ENCODE results near the gene ABI1.

Gene ABI1

DNA sequence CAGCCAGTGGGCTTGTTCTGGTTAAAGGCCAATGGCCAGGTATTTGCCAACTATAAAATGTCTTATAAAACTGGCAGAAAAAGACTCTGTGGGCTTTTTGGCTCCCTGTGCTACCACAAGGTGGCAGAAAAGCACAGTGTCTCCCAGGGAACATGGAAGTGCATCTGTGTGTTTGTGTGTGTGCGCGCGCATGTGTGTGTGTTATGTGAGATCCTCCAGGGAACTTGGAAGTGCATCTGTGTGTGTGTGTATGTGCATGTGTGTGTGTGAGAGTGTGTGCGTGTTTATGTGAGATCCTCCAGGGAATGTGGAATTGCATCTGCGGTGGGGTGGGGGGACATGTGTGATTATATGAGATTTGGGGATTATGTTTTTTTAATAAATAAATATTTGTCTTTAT is 30.2 kb upstream of the ABI1 start:
- Histone ChIP-seq H3K27ac (ENCODE audit: low read length) (no peak overlapping the region), H3K4me1 (ENCODE audit: insufficient read depth, low read length) (no peaks in the 10 kb centered on the region), H3K4me3 (ENCODE audit: low read depth in 1 of 2, low read length in 2 of 2) (no peak overlapping the region), H2AFZ (ENCODE audit: low read depth, low read length) (no peak overlapping the region), H3K36me3 (ENCODE audit: insufficient read depth, low read length) (no peaks in the 10 kb centered on the region), H3K9ac (ENCODE audit: low read depth, low read length) (no peak overlapping the region), H3K27me3 (ENCODE audit: insufficient read depth, low read length, poor library complexity) (no peaks in the 10 kb centered on the region), H3K4me2 (ENCODE audit: insufficient read depth, low read length) (no peak overlapping the region), H4K20me1 (ENCODE audit: insufficient read depth, low read length) (no peaks in the 10 kb centered on the region), H3K79me2 (ENCODE audit: insufficient read depth, low read length) (no peaks in the 10 kb centered on the region), H3K9me3 (ENCODE audit: insufficient read depth, low read length, severe bottlenecking) (no peaks in the 10 kb centered on the region)
- peak; percentile 70 for TF ChIP-seq CTCF (IDR thresholded peaks at IDR 0.05; ENCODE audit: borderline replicate concordance, extremely low read depth, low read length, poor library complexity, severe bottlenecking)
- TF ChIP-seq EZH2 (IDR thresholded peaks at IDR 0.05; ENCODE audit: borderline replicate concordance, low read depth, low read length, severe bottlenecking): no peak
- DNase-seq: peak; percentile 50
- peak; percentile 66; the same call in 1 of the 3 replicates for ATAC-seq (ENCODE audit: insufficient read depth, low read depth)

DNA sequence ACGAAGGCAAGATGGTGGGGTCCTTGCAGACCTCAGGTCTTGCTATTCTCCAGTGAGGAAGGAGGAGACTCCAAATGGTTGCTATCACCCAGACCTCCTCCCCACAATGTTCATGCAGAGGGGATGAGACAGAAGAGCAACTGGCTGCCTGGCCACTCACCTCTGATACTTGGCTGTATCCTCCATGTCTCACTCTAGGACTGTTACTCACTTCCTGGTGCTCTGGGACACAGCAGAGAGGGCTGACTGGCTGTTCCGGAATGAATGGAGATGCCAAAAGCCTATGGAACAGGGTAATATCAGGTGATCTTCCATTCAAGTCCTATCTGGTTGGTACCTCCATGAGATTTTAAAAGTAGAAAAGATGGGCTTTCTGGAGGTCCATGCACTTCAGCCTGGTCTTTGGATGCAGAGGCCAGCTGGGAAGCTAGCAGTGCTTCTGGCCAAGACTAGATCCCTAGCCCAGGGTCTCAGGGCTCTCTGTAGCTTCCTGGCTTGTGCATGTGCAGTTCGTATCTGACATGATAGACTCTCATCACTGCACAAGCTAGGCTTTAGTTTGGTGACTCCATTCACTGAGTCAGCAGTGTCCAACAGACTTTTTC is 27.0 kb upstream of the ABI1 start:
- TF ChIP-seq EZH2 (IDR thresholded peaks at IDR 0.05; ENCODE audit: borderline replicate concordance, low read depth, low read length, severe bottlenecking) (no peak), CTCF (IDR thresholded peaks at IDR 0.05; ENCODE audit: borderline replicate concordance, extremely low read depth, low read length, poor library complexity, severe bottlenecking) (no peak)
- Histone ChIP-seq H3K27ac (ENCODE audit: low read length) (no peak overlapping the region), H3K36me3 (ENCODE audit: insufficient read depth, low read length) (no peaks in the 10 kb centered on the region), H3K79me2 (ENCODE audit: insufficient read depth, low read length) (no peaks in the 10 kb centered on the region), H2AFZ (ENCODE audit: low read depth, low read length) (no peak overlapping the region), H3K9ac (ENCODE audit: low read depth, low read length) (no peak overlapping the region), H4K20me1 (ENCODE audit: insufficient read depth, low read length) (no peaks in the 10 kb centered on the region), H3K9me3 (ENCODE audit: insufficient read depth, low read length, severe bottlenecking) (no peaks in the 10 kb centered on the region), H3K27me3 (ENCODE audit: insufficient read depth, low read length, poor library complexity) (peaks cover 3% of the 10 kb centered on the region), H3K4me3 (ENCODE audit: low read depth in 1 of 2, low read length in 2 of 2) (no peak overlapping the region), H3K4me2 (ENCODE audit: insufficient read depth, low read length) (no peak overlapping the region), H3K4me1 (ENCODE audit: insufficient read depth, low read length) (no peaks in the 10 kb centered on the region)
- no peak for ATAC-seq (ENCODE audit: insufficient read depth, low read depth)
- DNase-seq: no peak

DNA sequence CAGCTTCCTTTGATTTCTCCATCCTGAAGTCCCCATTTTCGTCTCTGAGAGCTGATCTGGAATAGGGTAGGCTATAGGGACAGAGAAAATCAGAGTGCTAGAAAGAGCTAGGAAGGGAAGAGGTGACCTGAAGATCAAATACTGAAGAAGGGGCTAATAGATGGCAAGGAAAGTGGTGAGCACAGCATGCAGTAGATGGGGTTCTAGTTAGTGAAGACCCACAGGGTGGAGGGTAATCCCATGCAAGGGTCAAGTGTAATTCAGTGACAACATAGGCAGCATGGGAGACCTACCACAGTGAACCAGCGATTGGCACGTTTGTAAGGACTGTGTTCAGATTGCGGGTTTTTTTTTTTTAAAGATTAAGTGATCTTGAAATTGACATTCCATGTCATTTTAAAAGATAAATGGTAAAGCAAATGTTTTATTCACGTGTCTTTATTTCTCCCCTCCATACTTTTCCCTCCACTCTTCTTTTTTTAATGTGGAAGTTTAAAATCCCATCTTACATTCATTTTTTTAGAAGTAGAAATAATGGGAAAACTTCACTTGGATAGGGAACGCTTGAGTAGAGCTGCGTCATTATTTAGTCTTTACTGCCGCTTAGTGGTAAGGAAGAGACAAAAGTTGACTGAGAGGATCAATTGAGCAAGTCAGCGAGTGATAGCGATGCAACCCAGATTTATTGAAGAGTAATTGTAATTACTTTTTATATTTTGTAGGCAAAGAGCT is 21.0 kb upstream of the ABI1 start:
- Histone ChIP-seq H3K36me3 (ENCODE audit: insufficient read depth, low read length) (no peaks in the 10 kb centered on the region), H3K79me2 (ENCODE audit: insufficient read depth, low read length) (no peaks in the 10 kb centered on the region), H3K9ac (ENCODE audit: low read depth, low read length) (no peak overlapping the region), H4K20me1 (ENCODE audit: insufficient read depth, low read length) (no peaks in the 10 kb centered on the region), H2AFZ (ENCODE audit: low read depth, low read length) (no peak overlapping the region), H3K4me2 (ENCODE audit: insufficient read depth, low read length) (no peak overlapping the region), H3K27ac (ENCODE audit: low read length) (no peak overlapping the region), H3K27me3 (ENCODE audit: insufficient read depth, low read length, poor library complexity) (peaks cover 5% of the 10 kb centered on the region), H3K4me1 (ENCODE audit: insufficient read depth, low read length) (no peaks in the 10 kb centered on the region), H3K4me3 (ENCODE audit: low read depth in 1 of 2, low read length in 2 of 2) (no peak overlapping the region), H3K9me3 (ENCODE audit: insufficient read depth, low read length, severe bottlenecking) (no peaks in the 10 kb centered on the region)
- TF ChIP-seq CTCF (IDR thresholded peaks at IDR 0.05; ENCODE audit: borderline replicate concordance, extremely low read depth, low read length, poor library complexity, severe bottlenecking) (peak; percentile 68), EZH2 (IDR thresholded peaks at IDR 0.05; ENCODE audit: borderline replicate concordance, low read depth, low read length, severe bottlenecking) (no peak)
- ATAC-seq (ENCODE audit: insufficient read depth, low read depth): peak; percentile 50; the same call in 2 of the 3 replicates
- DNase-seq: no peak

Measured in DND-41 (cell line).